Measurements from ENCODE around the gene GPR160. TPM values are rescaled to one million over a fixed set of nuclear protein-coding genes. Genes with fewer than 3 reads are reported as not detected.

GPR160 gene
- total RNA-seq, 1 donor from 2014 or later: 0.45 TPM

- Mint-ChIP-seq H3K4me3 (no peak overlapping the region), H3K27ac (peak overlapping the region; percentile 25), H3K36me3 (peaks cover 31% of the 10 kb centered on the region), H3K4me1 (peaks cover 10% of the 10 kb centered on the region), H3K27me3 (ENCODE audit: low read depth) (no peaks in the 10 kb centered on the region), H3K9me3 (peaks cover 8% of the 10 kb centered on the region)
- DNase-seq (ENCODE audit: low spot score in 2 of 2, unreplicated experiment in 2 of 2): no peak
- TF ChIP-seq CTCF (IDR thresholded peaks at IDR 0.05; ENCODE audit: unreplicated experiment): no peak
Measured at GRCh38 chr3:170079536-170080165, 41.9 kb downstream of the GPR160 start.

DNA sequence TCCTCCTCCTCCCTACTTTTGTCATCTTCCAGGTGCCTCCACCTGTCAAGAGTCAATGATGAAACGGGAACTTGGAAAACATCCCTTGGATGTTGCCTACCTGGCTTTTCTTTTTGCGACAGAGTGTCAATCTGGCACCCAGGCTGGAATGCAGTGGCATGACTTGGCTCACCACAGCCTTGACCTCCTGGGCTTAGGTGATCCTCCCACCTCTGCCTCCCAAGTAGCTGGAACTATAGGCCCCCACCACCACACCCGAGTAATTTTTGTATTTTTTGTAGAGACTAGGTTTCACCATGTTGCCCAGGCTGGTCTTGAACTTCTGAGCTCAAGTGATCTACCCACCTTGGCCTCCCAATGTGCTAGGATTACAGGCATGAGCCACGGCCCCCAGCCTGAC, 42.8 kb downstream of the GPR160 start:
- Mint-ChIP-seq H3K36me3 (peaks cover 31% of the 10 kb centered on the region), H3K9me3 (peaks cover 8% of the 10 kb centered on the region), H3K27me3 (ENCODE audit: low read depth) (no peaks in the 10 kb centered on the region), H3K27ac (no peak overlapping the region), H3K4me1 (peaks cover 10% of the 10 kb centered on the region), H3K4me3 (no peak overlapping the region)
- DNase-seq (ENCODE audit: low spot score in 2 of 2, unreplicated experiment in 2 of 2): no peak
- TF ChIP-seq CTCF (IDR thresholded peaks at IDR 0.05; ENCODE audit: unreplicated experiment): no peak

GRCh38 chr3:170081079-170081741, 43.4 kb downstream of the GPR160 start:
- no peak for TF ChIP-seq CTCF (IDR thresholded peaks at IDR 0.05; ENCODE audit: unreplicated experiment)
- no peaks in the 10 kb centered on the region for H3K27me3 Mint-ChIP-seq (ENCODE audit: low read depth)
- H3K36me3 Mint-ChIP-seq: peaks cover 32% of the 10 kb centered on the region
- H3K4me1 Mint-ChIP-seq: peaks cover 10% of the 10 kb centered on the region
- no peak for DNase-seq (ENCODE audit: low spot score in 2 of 2, unreplicated experiment in 2 of 2)
- peaks cover 8% of the 10 kb centered on the region for H3K9me3 Mint-ChIP-seq
- H3K4me3 Mint-ChIP-seq: no peak overlapping the region
- H3K27ac Mint-ChIP-seq: no peak overlapping the region

DNA sequence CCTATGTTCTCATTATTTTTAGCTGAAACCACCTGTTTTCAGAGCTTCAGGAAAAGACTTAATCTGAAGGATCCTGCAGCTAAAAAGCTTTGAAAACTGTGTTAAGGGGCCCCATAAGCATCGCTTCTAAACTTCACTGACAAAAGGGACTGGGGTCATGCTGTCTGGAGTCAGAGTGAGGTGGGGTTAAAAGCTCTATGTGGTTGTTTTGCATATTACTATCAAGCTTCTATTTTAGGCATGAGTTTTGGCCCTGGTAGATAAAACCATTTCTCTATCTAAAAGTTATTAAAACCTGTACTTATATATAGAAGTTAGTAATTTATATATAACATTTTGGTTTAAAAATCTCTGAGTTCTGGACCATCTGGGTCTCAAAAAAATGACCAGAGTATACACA, 45.5 kb downstream of the GPR160 start:
- TF ChIP-seq CTCF (IDR thresholded peaks at IDR 0.05; ENCODE audit: unreplicated experiment): no peak
- no peaks in the 10 kb centered on the region for H3K27me3 Mint-ChIP-seq (ENCODE audit: low read depth)
- H3K4me3 Mint-ChIP-seq: no peak overlapping the region
- peaks cover 10% of the 10 kb centered on the region for H3K4me1 Mint-ChIP-seq
- peaks cover 27% of the 10 kb centered on the region for H3K36me3 Mint-ChIP-seq
- no peak for DNase-seq (ENCODE audit: low spot score in 2 of 2, unreplicated experiment in 2 of 2)
- peaks cover 3% of the 10 kb centered on the region for H3K9me3 Mint-ChIP-seq
- H3K27ac Mint-ChIP-seq: no peak overlapping the region

DNA sequence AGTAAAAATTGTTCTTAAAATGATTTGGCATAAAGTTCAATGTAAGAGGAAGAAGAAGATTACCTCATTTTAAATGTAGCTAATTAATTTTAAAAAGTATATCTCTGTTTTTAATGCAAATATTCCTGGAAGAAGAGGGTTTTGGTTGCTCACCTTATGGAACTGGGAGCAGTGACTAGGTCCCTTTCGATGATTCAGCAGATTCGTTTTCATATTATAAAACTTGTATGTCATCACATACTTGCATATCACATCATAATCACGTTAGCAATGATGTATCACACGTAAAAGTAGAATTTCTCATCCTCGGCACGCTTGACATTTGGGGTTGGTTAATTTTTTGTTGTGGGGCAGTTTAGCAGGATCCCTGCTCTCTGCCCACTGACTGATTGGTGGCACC, 47.6 kb downstream of the GPR160 start:
- no peak for DNase-seq (ENCODE audit: low spot score in 2 of 2, unreplicated experiment in 2 of 2)
- no peak overlapping the region for H3K4me3 Mint-ChIP-seq
- H3K27ac Mint-ChIP-seq: no peak overlapping the region
- peaks cover under 1% of the 10 kb centered on the region for H3K4me1 Mint-ChIP-seq
- no peak for TF ChIP-seq CTCF (IDR thresholded peaks at IDR 0.05; ENCODE audit: unreplicated experiment)
- peaks cover 33% of the 10 kb centered on the region for H3K36me3 Mint-ChIP-seq
- peaks cover 3% of the 10 kb centered on the region for H3K9me3 Mint-ChIP-seq
- no peaks in the 10 kb centered on the region for H3K27me3 Mint-ChIP-seq (ENCODE audit: low read depth)
